Left lung (tissue), 10 donors: ENCODE results near the gene CLEC3B. TPM values are rescaled to one million over a fixed set of nuclear protein-coding genes. Genes with fewer than 3 reads are reported as not detected.

Experiments
- ATAC-seq: fragments of 200-7000 bp; cut with Tn5 transposase; one replicate; pipeline ENCODE4 v1.9.1; 2020; ENCODE audit warnings: moderate library complexity
- DNase-seq, 4 donors: peaks; one replicate each; pipeline ENCODE4 v3.0.0-alpha.2; 2013 to 2020
- H3K27ac ChIP-seq, 2 donors: fragments of 200-600 bp; sonication (generic) in 1 of 2; one replicate each; pipeline versions ENCODE4 v1.5.0 to v1.8.0; 2020 to 2021
- H3K27me3 ChIP-seq, 2 donors: fragments of 200-600 bp; sonication (generic) in 1 of 2; one replicate each; pipeline versions ENCODE4 v1.5.0 to v1.8.0; 2020 to 2021
- H3K36me3 ChIP-seq, 2 donors: fragments of 200-600 bp; sonication (generic) in 1 of 2; one replicate each; pipeline versions ENCODE4 v1.5.0 to v1.8.0; 2020 to 2021
- H3K4me1 ChIP-seq, 2 donors: fragments of 200-600 bp; one replicate each; pipeline ENCODE4 v1.8.0; 2021
- H3K4me3 ChIP-seq, 2 donors: fragments of 200-600 bp; sonication (generic) in 1 of 2; one replicate each; pipeline versions ENCODE4 v1.5.0 to v1.8.0; 2020 to 2021; ENCODE audit warnings: mild to moderate bottlenecking in 1 of 2
- H3K9me3 ChIP-seq, 2 donors: fragments of 200-600 bp; sonication (generic) in 1 of 2; one replicate each; pipeline versions ENCODE4 v1.5.0 to v1.8.0; 2020 to 2021
- CTCF ChIP-seq, 2 donors: fragments of 200-600 bp; sonication (generic) in 1 of 2; IDR thresholded peaks; one replicate each; pipeline versions ENCODE4 v1.5.0 to v1.8.0; 2021; ENCODE audit warnings: antibody characterized with exemption in 2 of 2
- intact Hi-C, 2 donors: fragments of 100-400 bp; cut with DNase I; formaldehyde crosslinking; loops; one replicate each; pipeline versions ENCODE4 v1.11.2 to v1.14.2; 2022
- polyA plus RNA-seq, 6 donors: library from polyadenylated mRNA; unstranded; fragments of 120-200 nt; gene quantifications; one replicate each; pipeline ENCODE4 v1.2.1, GENCODE V29; 2013; ENCODE audit not compliant: insufficient read length in 6 of 6
- total RNA-seq, 2 donors: library from RNA; stranded (reverse); fragmentation: NEBNext Ultra II Directional; extraction: Animal tissue kit (Norgen Biotek cat#: 25700); gene quantifications; one replicate each; pipeline ENCODE4 v1.2.1, GENCODE V29; 2021
- donor health status: DM: no; HTN: yes; CAD: no.
- donor health status: DM: no; HTN: no; CAD: no.

CLEC3B gene
- total and polyA plus RNA-seq, 8 donors = 74.0 to 177 (median 104) TPM

GRCh38 chr3:45035441-45036301, 9.6 kb downstream of the CLEC3B start:
- Histone ChIP-seq H3K4me3 (peak overlapping the region; percentile 12 to 27), H3K4me1 (peaks cover 25 to 46% of the 10 kb centered on the region in 2 donors), H3K36me3 (no peaks in the 10 kb centered on the region), H3K27me3 (peaks cover 0 to 12% of the 10 kb centered on the region in 2 donors), H3K9me3 (no peaks in the 10 kb centered on the region), H3K27ac (peak overlapping the region; percentile 23 to 81)
- intact Hi-C loops = loop anchor here in 1 of 2 donors (5.0 kb wide), 1 partner anchor 467 kb away; no protein-coding TSS in a partner anchor
- peak in 1 of 2 donors; percentile 28 for TF ChIP-seq CTCF (IDR thresholded peaks at IDR 0.05)
- ATAC-seq (peak; percentile 13), DNase-seq (peak in 3 of 4 donors; percentile 38 to 84 (median 50))

GRCh38 chr3:45037720-45038455, 11.8 kb downstream of the CLEC3B start:
- no peak overlapping the region for H3K27ac ChIP-seq
- TF ChIP-seq CTCF (IDR thresholded peaks at IDR 0.05) = peak; percentile 75 to 95
- peaks cover 25 to 63% of the 10 kb centered on the region in 2 donors for H3K4me1 ChIP-seq
- H3K9me3 ChIP-seq = no peaks in the 10 kb centered on the region
- H3K36me3 ChIP-seq = no peaks in the 10 kb centered on the region
- DNase-seq (peak; percentile 76 to 91 (median 90)), ATAC-seq (peak; percentile 90)
- intact Hi-C loops = loop anchor here in 1 of 2 donors (5.0 kb wide), 1 partner anchor 464 kb away; no protein-coding TSS in a partner anchor
- peaks cover 0 to 12% of the 10 kb centered on the region in 2 donors for H3K27me3 ChIP-seq
- no peak overlapping the region for H3K4me3 ChIP-seq

GRCh38 chr3:45041666-45042065, 15.6 kb downstream of the CLEC3B start:
- H3K9me3 ChIP-seq = no peaks in the 10 kb centered on the region
- DNase-seq = no peak
- no peak for ATAC-seq
- intact Hi-C loops = loop anchor here in 1 of 2 donors (5.0 kb wide), 1 partner anchor 171 kb away; no protein-coding TSS in a partner anchor
- H3K27me3 ChIP-seq = no peaks in the 10 kb centered on the region
- peaks cover 4 to 53% of the 10 kb centered on the region in 2 donors for H3K4me1 ChIP-seq
- no peak overlapping the region for H3K27ac ChIP-seq
- no peaks in the 10 kb centered on the region for H3K36me3 ChIP-seq
- no peak for TF ChIP-seq CTCF (IDR thresholded peaks at IDR 0.05)
- no peak overlapping the region for H3K4me3 ChIP-seq

- no peaks in the 10 kb centered on the region for H3K9me3 ChIP-seq
- no peak overlapping the region for H3K4me3 ChIP-seq
- no peaks in the 10 kb centered on the region for H3K36me3 ChIP-seq
- ATAC-seq (no peak), DNase-seq (no peak)
- no peak for TF ChIP-seq CTCF (IDR thresholded peaks at IDR 0.05)
- intact Hi-C loops = loop anchor here in 1 of 2 donors (5.0 kb wide), 1 partner anchor 170 kb away; no protein-coding TSS in a partner anchor
- H3K4me1 ChIP-seq = peaks cover 0 to 49% of the 10 kb centered on the region in 2 donors
- H3K27ac ChIP-seq = no peak overlapping the region
- H3K27me3 ChIP-seq = no peaks in the 10 kb centered on the region
Observed at GRCh38 chr3:45042162-45042561, 16.1 kb downstream of the CLEC3B start.
